ENCODE measurements around the gene KRTAP24-1. TPM values are rescaled to one million over a fixed set of nuclear protein-coding genes. Genes with fewer than 3 reads are reported as not detected.
A peak's percentile ranks its signal among the peaks of the same experiment; 100 is the strongest.

Gene KRTAP24-1
- polyA plus RNA-seq (2012; ENCODE audit: insufficient read depth, insufficient read length) = not detected

DNA sequence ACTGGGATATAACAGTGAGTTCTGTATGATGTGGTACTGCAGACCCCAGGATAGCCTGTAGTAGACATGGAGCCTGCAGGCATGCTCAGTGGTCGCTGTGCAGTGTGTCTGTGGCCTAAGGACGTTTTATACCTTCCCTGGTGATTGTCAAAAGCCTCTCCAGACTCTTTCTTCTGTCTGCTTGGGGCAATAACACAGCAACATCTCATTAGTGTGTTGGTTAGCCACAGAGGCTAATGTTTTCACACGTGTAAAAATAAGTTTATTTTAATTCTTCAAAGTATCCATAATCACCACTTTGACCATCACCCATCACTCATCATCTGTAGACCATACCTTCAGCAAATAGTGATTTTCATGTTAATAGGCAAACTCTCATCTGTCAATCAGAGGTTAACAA, at the start of gene KRTAP24-1:
TSS of gene KRTAP24-1 (minus strand) at position 101 of the 400 bp plus-strand sequence. CDS start at position 83, 18 bp downstream.
- H3K4me3 ChIP-seq (ENCODE audit: low read length) = no peak within 1 kb of the TSS
- no peak for DNase-seq (ENCODE audit: low read depth, low spot score)

DNA sequence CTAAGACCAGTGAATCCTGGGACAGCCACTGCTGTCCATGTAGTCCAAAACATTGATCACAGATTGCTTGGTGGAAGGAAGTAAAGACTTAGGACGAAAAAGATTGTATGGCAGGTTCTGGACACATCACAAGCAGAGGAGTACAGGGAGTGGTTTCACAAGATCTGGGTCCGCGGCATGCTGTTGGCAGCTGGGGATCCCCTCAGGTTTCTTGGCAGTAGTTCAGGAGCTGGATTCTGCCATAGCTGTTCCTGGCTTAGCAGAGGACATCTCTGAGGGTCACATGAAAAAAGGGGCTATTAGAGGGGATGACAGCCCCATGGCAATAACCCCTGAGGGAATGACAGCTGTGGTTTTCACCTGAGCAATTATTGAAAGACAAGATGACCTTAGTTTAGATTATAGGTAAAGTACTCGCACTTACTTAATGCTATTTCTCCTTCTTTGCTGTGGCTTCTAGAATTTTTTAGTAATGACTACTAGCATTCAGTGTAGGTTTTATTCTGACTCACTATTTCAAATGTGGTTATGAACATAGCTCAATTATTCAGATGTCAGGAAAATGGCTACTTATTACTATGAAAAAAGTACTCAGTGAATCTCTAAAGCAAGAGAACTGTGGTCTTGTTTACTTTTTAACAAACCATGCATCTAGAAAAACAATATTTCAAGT, 46.6 kb upstream of the KRTAP24-1 start:
- H3K4me3 ChIP-seq (ENCODE audit: low read length) = no peak overlapping the region
- no peak for DNase-seq (ENCODE audit: low read depth, low spot score)

- no peak overlapping the region for H3K4me3 ChIP-seq (ENCODE audit: low read length)
- no peak for DNase-seq (ENCODE audit: low read depth, low spot score)
Observed at GRCh38 chr21:30326390-30326789, 43.6 kb upstream of the KRTAP24-1 start.

GRCh38 chr21:30320215-30320614, 37.5 kb upstream of the KRTAP24-1 start, which contains the start of gene KRTAP26-1:
Gene KRTAP26-1, minus strand, starts transcription at chr21:30320315. Its CDS starts 280 bp downstream, at chr21:30320035.
- no peak for DNase-seq (ENCODE audit: low read depth, low spot score)
- H3K4me3 ChIP-seq (ENCODE audit: low read length) = no peak within 1 kb of the TSS

- no peak for DNase-seq (ENCODE audit: low read depth, low spot score)
- H3K4me3 ChIP-seq (ENCODE audit: low read length) = no peak overlapping the region
Observed at GRCh38 chr21:30315701-30316100, 33.0 kb upstream of the KRTAP24-1 start.

DNA sequence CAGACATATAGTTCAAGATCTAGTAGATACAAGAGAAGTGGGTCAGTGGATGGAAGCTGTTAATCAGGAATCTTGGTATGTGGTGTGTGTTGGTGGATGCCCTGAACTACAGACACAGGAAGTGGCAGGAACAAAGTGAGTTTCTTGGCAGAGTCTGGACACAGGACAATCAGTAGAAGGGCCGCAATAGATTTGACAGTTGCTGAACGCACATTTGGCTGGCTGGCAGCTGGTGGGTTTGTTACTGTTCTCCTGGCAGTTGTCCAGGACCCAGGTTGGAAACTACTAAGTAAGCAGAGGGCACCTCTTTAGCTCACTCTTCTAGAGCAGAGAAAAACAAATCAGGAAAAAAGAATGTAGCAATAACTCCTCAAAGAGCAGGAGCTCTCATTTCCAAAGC, 24.1 kb upstream of the KRTAP24-1 start:
- no peak for DNase-seq (ENCODE audit: low read depth, low spot score)
- H3K4me3 ChIP-seq (ENCODE audit: low read length) = no peak overlapping the region

DNA sequence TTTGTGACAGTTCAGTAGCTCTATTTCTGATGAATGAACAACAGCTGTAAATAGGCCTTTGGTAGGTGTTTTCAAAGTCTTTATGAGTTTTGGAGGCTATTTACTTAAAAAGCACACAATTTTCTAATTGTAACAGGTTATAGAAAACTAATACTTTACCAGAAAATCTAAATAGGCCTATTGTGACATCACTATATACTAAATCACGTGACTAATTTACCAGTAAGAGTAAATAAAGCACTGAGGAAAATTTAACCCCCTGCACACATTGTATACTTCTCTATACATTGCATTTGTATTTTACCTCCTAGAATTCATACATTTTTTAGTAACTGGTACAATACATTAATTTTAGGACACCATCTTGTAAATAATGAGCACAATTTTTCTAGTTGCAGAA, 22.4 kb upstream of the KRTAP24-1 start:
- no peak overlapping the region for H3K4me3 ChIP-seq (ENCODE audit: low read length)
- DNase-seq (ENCODE audit: low read depth, low spot score) = no peak

GRCh38 chr21:30289215-30289614, 6.5 kb upstream of the KRTAP24-1 start, which contains the start of gene KRTAP25-1:
Gene KRTAP25-1, minus strand, starts transcription at chr21:30289514. Its CDS starts 24 bp downstream, at chr21:30289490.
- H3K4me3 ChIP-seq (ENCODE audit: low read length) = no peak within 1 kb of the TSS
- no peak for DNase-seq (ENCODE audit: low read depth, low spot score)

DNA sequence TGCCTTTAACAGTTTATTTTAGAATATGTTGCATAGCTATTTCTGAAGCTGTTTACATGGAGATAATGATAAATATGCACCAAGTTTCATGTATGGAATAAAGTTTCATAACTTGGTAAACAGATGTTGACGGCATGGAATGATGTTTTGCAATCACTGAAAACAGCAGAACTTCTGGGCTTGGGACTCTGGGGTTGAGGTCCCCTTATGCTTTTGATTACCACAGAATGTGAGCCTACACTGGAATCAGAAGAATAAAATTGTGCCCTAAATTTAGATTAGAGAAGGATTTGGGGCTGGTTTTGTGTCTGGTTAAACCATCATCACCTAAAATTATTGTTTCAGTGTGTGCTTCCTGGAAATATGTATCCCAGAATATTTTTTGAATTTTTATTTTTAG, 11.1 kb downstream of the KRTAP24-1 start:
- DNase-seq (ENCODE audit: low read depth, low spot score) = no peak

GRCh38 chr21:30271156-30271555, 11.6 kb downstream of the KRTAP24-1 start:
- H3K4me3 ChIP-seq (ENCODE audit: low read length) = no peak overlapping the region
- DNase-seq (ENCODE audit: low read depth, low spot score) = no peak

More for the DNA sequence above, 11.1 kb downstream of the KRTAP24-1 start:
- H3K4me3 ChIP-seq (ENCODE audit: low read length) = no peak overlapping the region

DNA sequence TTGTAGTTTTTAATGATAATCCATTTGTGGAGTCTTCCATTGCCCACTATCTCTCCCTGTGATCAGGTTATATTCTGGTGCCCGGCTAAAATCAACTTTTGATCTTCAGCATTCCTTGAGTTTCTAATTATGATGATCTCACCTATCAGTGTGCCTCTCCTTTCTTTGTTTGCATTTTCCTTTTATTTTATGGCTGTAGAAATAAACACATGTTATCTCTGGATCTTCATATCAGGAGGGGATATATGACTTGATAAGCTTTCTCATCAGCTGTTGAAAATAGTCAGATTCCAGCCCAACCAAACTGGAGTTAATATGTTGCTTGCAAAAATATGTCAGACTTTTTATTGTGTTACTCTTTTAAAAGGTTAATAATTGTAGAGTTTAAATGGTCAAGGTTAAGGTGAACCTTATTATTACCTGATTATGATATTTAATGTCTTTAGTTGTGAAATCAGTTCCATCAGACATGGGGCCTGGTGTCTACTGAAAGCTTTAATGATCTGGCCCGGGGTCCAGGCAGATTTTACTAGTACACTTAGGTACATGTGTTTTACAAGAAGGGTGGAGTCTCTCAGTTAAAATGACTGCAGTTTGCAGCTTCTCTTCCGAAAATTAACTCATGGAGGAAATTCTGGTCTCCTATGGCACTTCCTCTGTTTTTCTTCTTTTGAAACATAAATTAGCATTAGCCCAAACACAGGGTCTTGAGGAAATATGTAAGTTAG, 12.8 kb downstream of the KRTAP24-1 start:
- no peak overlapping the region for H3K4me3 ChIP-seq (ENCODE audit: low read length)
- no peak for DNase-seq (ENCODE audit: low read depth, low spot score)

GRCh38 chr21:30268608-30269197, 14.0 kb downstream of the KRTAP24-1 start:
- DNase-seq (ENCODE audit: low read depth, low spot score) = peak; percentile 41
- no peak overlapping the region for H3K4me3 ChIP-seq (ENCODE audit: low read length)

- peak; percentile 37 for DNase-seq (ENCODE audit: low read depth, low spot score)
Observed at GRCh38 chr21:30257773-30258172, 25.0 kb downstream of the KRTAP24-1 start.

GRCh38 chr21:30256100-30256499, 26.6 kb downstream of the KRTAP24-1 start:
- no peak overlapping the region for H3K4me3 ChIP-seq (ENCODE audit: low read length)
- no peak for DNase-seq (ENCODE audit: low read depth, low spot score)

More at GRCh38 chr21:30257773-30258172, 25.0 kb downstream of the KRTAP24-1 start:
- no peak overlapping the region for H3K4me3 ChIP-seq (ENCODE audit: low read length)

DNA sequence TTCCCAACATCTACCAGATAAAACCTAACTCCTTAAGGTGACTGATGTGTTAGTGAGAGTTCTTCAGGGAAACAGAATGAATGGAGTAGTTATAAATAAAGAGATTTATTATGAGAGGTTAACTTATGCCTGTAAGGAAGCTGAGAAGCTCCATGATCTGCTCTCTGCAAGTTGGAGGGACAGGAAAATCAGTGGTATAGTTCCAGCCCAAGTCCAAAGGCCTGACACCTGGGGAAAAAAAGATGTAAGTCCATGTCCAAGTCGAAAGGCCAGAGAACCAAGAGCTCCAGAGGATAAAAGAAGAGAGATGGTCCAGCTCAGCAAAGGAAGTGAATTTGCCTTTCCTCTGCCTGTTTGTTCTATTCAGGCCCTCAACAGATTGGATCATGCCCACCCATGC, 27.1 kb downstream of the KRTAP24-1 start:
- DNase-seq (ENCODE audit: low read depth, low spot score) = no peak
- H3K4me3 ChIP-seq (ENCODE audit: low read length) = no peak overlapping the region

DNA sequence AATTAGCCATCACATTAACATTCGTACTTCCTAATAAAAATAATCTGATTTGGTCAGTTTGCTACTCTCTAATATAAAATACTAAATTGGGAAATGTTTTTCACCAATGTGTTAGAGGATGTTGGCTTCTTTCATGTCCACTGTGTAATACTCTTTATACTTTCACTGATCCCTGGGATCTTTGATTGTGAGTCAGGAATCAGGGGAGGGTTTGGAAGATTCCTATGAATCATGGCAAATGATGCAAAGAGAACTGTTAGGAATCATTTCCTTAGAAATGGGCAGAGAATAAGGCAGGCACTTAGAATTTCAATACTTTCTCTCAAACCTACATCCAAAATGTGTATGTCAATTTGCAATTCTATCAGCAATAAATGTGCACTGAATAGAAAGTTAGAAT, 31.0 kb downstream of the KRTAP24-1 start:
- H3K4me3 ChIP-seq (ENCODE audit: low read length) = no peak overlapping the region
- DNase-seq (ENCODE audit: low read depth, low spot score) = no peak

GRCh38 chr21:30249936-30250335, 32.8 kb downstream of the KRTAP24-1 start:
- no peak overlapping the region for H3K4me3 ChIP-seq (ENCODE audit: low read length)
- no peak for DNase-seq (ENCODE audit: low read depth, low spot score)

DNA sequence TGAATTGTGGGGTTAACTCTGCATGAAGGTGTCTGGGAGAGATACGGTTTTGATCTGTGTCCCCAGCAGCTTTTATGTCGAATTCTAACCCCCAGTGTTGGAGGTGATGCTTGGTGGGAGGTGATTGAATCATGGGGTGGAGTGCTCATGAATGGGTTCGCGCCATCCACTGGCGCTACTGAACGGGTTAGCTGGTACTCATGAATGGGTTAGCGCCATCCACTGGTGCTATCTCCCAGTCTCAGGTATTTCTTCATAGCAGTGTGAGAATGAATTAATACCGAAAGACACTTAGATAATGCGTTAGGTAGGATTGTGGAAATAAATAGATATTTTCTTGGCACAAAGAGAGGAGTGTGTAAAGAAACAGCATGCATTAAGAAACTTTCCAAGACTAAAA, 33.9 kb downstream of the KRTAP24-1 start:
- H3K4me3 ChIP-seq (ENCODE audit: low read length) = no peak overlapping the region
- no peak for DNase-seq (ENCODE audit: low read depth, low spot score)

DNA sequence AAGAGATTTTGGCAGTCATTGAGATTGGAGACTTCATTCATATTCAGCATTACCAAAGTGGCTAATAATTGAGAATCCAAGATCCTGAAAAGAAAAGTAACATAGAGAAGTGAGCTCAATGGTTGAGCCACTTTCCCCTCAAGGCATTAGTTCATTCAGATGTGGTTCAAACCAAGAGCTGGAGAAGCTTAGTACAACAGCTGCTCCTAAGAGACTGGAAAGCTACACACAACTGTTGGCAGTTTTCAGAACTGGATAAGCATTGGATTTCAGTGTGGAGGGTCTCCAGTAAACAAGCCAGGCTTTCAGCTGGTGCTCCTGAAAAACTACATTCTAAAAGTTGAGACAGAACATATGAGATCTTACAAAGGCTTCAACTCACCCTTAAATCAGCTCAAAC, 37.7 kb downstream of the KRTAP24-1 start:
- H3K4me3 ChIP-seq (ENCODE audit: low read length) = no peak overlapping the region
- no peak for DNase-seq (ENCODE audit: low read depth, low spot score)

- no peak for DNase-seq (ENCODE audit: low read depth, low spot score)
- H3K4me3 ChIP-seq (ENCODE audit: low read length) = no peak overlapping the region
Observed at GRCh38 chr21:30243691-30244090, 39.1 kb downstream of the KRTAP24-1 start.
